ENCODE data around the gene NTM.

DNA sequence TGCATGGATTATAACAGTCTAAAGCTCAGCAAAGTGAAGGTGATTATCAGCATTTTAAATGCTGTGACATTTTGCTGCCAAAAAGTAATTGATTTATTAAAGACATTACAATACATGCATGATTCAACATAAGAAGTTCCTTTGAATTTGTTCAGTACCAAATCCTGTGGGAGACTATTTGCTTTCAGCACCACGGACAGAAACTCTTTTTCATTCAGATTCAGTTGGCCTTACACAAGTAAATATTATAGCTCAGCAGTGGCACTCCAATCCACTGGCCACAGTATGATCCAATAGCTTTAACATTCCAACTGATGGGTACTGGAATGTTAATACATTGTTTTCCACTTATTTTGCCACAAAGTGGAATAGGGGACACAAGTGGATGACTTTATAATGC is 806.7 kb downstream of the NTM start:
- TF ChIP-seq EZH2 (IDR thresholded peaks at IDR 0.05; ENCODE audit: insufficient read depth, poor library complexity, severe bottlenecking) (no peak), EZH2phosphoT487 (IDR thresholded peaks at IDR 0.05; ENCODE audit: insufficient read depth, low read depth) (no peak)

All from GM23248 (cell line).